Hepatocyte (in vitro differentiated cells): ENCODE measurements around the gene DDC. TPM values are rescaled to one million over a fixed set of nuclear protein-coding genes. Genes with fewer than 3 reads are reported as not detected.

Source experiments
- DNase-seq: peaks from one replicate; pipeline ENCODE4 v3.0.0-alpha.2; 2016; ENCODE audit warnings: low spot score
- H2AFZ ChIP-seq: fragments of 200-600 bp; sonication (generic); 2 replicates; pipeline ENCODE4 v1.6.0; 2016; ENCODE audit warnings: antibody characterized with exemption, mild to moderate bottlenecking
- H3K27ac ChIP-seq: fragments of 200-600 bp; sonication (generic); 2 replicates; pipeline ENCODE4 v1.5.1; 2016; ENCODE audit warnings: mild to moderate bottlenecking
- H3K27me3 ChIP-seq: fragments of 200-600 bp; sonication (generic); 2 replicates; pipeline ENCODE4 v1.6.1; 2016
- H3K36me3 ChIP-seq: fragments of 200-600 bp; sonication (generic); replicated peaks from 2 replicates; pipeline ENCODE4 v1.5.1; 2016; ENCODE audit warnings: low read depth; ENCODE audit not compliant: insufficient read depth
- H3K4me1 ChIP-seq: fragments of 200-600 bp; sonication (generic); 2 replicates; pipeline ENCODE4 v1.5.1; 2016; ENCODE audit warnings: mild to moderate bottlenecking, moderate library complexity; ENCODE audit not compliant: insufficient read depth
- H3K4me2 ChIP-seq: fragments of 200-600 bp; sonication (generic); 2 replicates; pipeline ENCODE4 v1.6.0; 2016
- H3K4me3 ChIP-seq: fragments of 200-600 bp; sonication (generic); 2 replicates; pipeline ENCODE4 v1.5.1; 2016; ENCODE audit warnings: mild to moderate bottlenecking
- H3K79me2 ChIP-seq: fragments of 200-600 bp; sonication (generic); 2 replicates; pipeline ENCODE4 v1.6.0; 2017; ENCODE audit warnings: mild to moderate bottlenecking
- H3K9me2 ChIP-seq: fragments of 200-600 bp; sonication (generic); replicated peaks from 2 replicates; pipeline ENCODE4 v1.6.0; 2017; ENCODE audit warnings: mild to moderate bottlenecking; ENCODE audit not compliant: insufficient read depth
- H3K9me3 ChIP-seq: fragments of 200-600 bp; sonication (generic); 2 replicates; pipeline ENCODE4 v1.5.1; 2016; ENCODE audit warnings: low read depth, mild to moderate bottlenecking
- H4K20me1 ChIP-seq: fragments of 200-600 bp; sonication (generic); 2 replicates; pipeline ENCODE4 v1.6.0; 2016; ENCODE audit warnings: mild to moderate bottlenecking; ENCODE audit not compliant: insufficient read depth, poor library complexity, severe bottlenecking
- CTCF ChIP-seq: fragments of 200-600 bp; sonication (generic); IDR thresholded peaks from 2 replicates; pipeline ENCODE4 v1.5.1; 2016; ENCODE audit warnings: antibody characterized with exemption, mild to moderate bottlenecking; ENCODE audit not compliant: poor library complexity
- EZH2 ChIP-seq: fragments of 200-600 bp; sonication (generic); IDR thresholded peaks from 2 replicates; pipeline ENCODE4 v1.6.1; 2016; ENCODE audit warnings: antibody characterized with exemption, mild to moderate bottlenecking, borderline replicate concordance
- EZH2phosphoT487 ChIP-seq: fragments of 200-600 bp; sonication (generic); IDR thresholded peaks from one replicate; pipeline ENCODE4 v1.6.1; 2018; ENCODE audit warnings: antibody characterized with exemption, mild to moderate bottlenecking, low read depth, moderate library complexity; ENCODE audit not compliant: unreplicated experiment, severe bottlenecking
- WGBS: methylation state at CpG from one replicate; pipeline ENCODE4 v1.1.6; 2016; ENCODE audit warnings: low lambda C conversion rate; ENCODE audit errors: missing lambda C conversion rate; 5-methylcytosine and 5-hydroxymethylcytosine counted together
- polyA plus RNA-seq: library from polyadenylated mRNA; unstranded; fragments of >200 nt; fragmentation: Nextera tagmentation; extraction: Ambion mirVana; gene quantifications from 2 replicates; pipeline ENCODE4 v1.2.1, GENCODE V29; 2016
- total RNA-seq: library from RNA; depleted of rRNA; stranded (reverse); fragments of >200 nt; gene quantifications from 2 replicates; pipeline ENCODE4 v1.2.3, GENCODE V29; 2014

Gene DDC
- total and polyA plus RNA-seq, 2 experiments from 2014 or later, result 42.4 to 56.1 TPM

DNA sequence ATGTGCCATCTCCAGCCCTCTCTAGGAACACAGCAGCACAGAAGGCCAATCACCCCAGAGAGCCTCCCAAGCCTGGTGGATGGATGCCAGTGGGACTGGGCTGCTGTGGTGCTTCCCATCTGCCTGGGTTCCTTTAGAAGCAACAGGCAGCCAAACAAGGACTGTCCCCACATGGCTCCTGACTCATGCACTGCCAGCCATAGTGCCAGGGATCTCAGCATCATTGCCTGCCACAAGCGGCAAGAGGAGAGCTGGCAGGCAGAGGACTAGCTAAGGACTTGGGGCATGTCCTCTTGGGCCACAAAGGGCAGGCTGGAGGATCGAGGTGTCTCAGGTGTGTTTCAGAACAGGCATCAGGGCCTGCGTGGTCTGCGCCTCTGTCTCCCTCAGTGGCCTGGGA is 91.7 kb downstream of the DDC start:
- H3K79me2 ChIP-seq, result no peaks in the 10 kb centered on the region
- WGBS, result 94% methylated on average over 4 of the region's 4 CpGs

DNA sequence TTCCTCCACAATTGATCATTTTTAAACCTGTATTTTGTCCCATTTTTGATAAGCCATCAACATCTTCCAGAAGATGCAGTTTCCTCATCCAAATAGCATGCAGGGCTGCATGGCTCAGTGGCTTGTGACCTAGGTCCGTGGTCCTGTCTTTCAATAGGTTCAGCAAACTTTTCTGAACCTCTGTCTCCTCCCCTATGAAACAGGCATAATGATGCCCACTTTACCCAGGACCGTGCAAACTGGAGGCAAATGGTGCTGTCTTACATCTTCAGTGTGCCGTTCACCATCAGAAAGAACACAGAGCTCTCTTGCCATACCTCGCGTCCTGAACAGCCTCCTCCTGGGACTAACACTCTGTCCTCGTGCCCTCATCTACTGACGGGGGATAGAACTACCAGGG is 92.8 kb downstream of the DDC start:
- no peak for TF ChIP-seq CTCF
- no peak for TF ChIP-seq EZH2phosphoT487
- no peak for TF ChIP-seq EZH2
- H3K4me3 ChIP-seq, result no peak overlapping the region
- no peak overlapping the region for H3K4me2 ChIP-seq
- peaks cover 11% of the 10 kb centered on the region for H3K4me1 ChIP-seq
- H3K27ac ChIP-seq, result no peak overlapping the region
- no peaks in the 10 kb centered on the region for H3K9me2 ChIP-seq
- no peak overlapping the region for H2AFZ ChIP-seq
- no peaks in the 10 kb centered on the region for H3K79me2 ChIP-seq
- H3K36me3 ChIP-seq, result no peaks in the 10 kb centered on the region
- H4K20me1 ChIP-seq, result no peaks in the 10 kb centered on the region
- no peaks in the 10 kb centered on the region for H3K27me3 ChIP-seq
- DNase-seq, result no peak
- no peaks in the 10 kb centered on the region for H3K9me3 ChIP-seq
- WGBS, result 97% methylated on average over 7 of the region's 7 CpGs

More for the DNA sequence above, 91.7 kb downstream of the DDC start:
- H4K20me1 ChIP-seq, result no peaks in the 10 kb centered on the region
- no peak for DNase-seq
- H3K36me3 ChIP-seq, result no peaks in the 10 kb centered on the region
- H2AFZ ChIP-seq, result no peak overlapping the region
- no peaks in the 10 kb centered on the region for H3K9me3 ChIP-seq
- H3K27ac ChIP-seq, result no peak overlapping the region
- no peak overlapping the region for H3K4me2 ChIP-seq
- no peaks in the 10 kb centered on the region for H3K27me3 ChIP-seq
- H3K4me1 ChIP-seq, result peaks cover 11% of the 10 kb centered on the region
- H3K9me2 ChIP-seq, result no peaks in the 10 kb centered on the region
- H3K4me3 ChIP-seq, result no peak overlapping the region
- no peak for TF ChIP-seq EZH2phosphoT487
- TF ChIP-seq EZH2, result no peak
- TF ChIP-seq CTCF, result no peak

DNA sequence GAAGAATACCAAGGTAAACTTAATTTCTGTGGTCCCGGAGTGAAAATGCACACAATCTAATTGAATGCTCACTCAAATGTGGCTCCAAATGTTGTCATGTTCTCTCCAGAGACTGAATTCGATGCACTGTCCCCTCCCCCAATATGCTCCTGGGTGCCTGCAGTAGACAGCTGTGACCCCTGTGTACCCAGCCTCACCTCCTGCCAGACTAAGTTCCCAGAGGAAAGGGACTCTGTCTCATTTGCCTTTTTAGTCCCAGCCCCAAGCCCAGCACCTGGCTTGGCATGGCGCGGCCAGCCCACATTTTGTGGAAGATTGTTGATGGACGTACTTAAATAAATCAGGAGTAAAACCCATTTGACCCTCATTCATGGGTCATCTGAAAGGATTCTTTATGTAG is 93.2 kb downstream of the DDC start:
- TF ChIP-seq CTCF, result no peak
- no peak for TF ChIP-seq EZH2
- no peak for TF ChIP-seq EZH2phosphoT487
- WGBS, result 93% methylated on average over 5 of the region's 5 CpGs
- no peak overlapping the region for H2AFZ ChIP-seq
- no peak overlapping the region for H3K4me3 ChIP-seq
- H4K20me1 ChIP-seq, result no peaks in the 10 kb centered on the region
- H3K79me2 ChIP-seq, result no peaks in the 10 kb centered on the region
- H3K4me2 ChIP-seq, result no peak overlapping the region
- H3K9me3 ChIP-seq, result no peaks in the 10 kb centered on the region
- H3K36me3 ChIP-seq, result no peaks in the 10 kb centered on the region
- no peak overlapping the region for H3K27ac ChIP-seq
- DNase-seq, result no peak
- H3K27me3 ChIP-seq, result no peaks in the 10 kb centered on the region
- peaks cover 11% of the 10 kb centered on the region for H3K4me1 ChIP-seq
- no peaks in the 10 kb centered on the region for H3K9me2 ChIP-seq
